T-helper 9 cell (primary cell): Measurements from ENCODE around the gene FMN1.

Experiments
- DNase-seq: peaks from one replicate; pipeline ENCODE4 v3.0.0-alpha.2; 2020

Gene FMN1

GRCh38 chr15:33154351-33155166 lies 40.0 kb downstream of the FMN1 start:
- DNase-seq: no peak

GRCh38 chr15:33153548-33153947 lies 41.0 kb downstream of the FMN1 start:
- no peak for DNase-seq

- DNase-seq: no peak
These were observed 41.9 kb downstream of the FMN1 start for GRCh38 chr15:33152502-33153109.

GRCh38 chr15:33150971-33151370 lies 43.5 kb downstream of the FMN1 start:
- no peak for DNase-seq

GRCh38 chr15:33150431-33150941 lies 44.0 kb downstream of the FMN1 start:
- DNase-seq: no peak

GRCh38 chr15:33149919-33150318 lies 44.6 kb downstream of the FMN1 start:
- no peak for DNase-seq

- DNase-seq: no peak
These were observed 46.3 kb downstream of the FMN1 start for GRCh38 chr15:33148129-33148751.

- no peak for DNase-seq
These were observed 48.5 kb downstream of the FMN1 start for GRCh38 chr15:33146051-33146450.

- DNase-seq: no peak
These were observed 49.1 kb downstream of the FMN1 start for GRCh38 chr15:33145447-33145846.

- no peak for DNase-seq
These were observed 51.8 kb downstream of the FMN1 start for GRCh38 chr15:33142708-33143107.

- DNase-seq: no peak
These were observed 56.5 kb downstream of the FMN1 start for GRCh38 chr15:33138000-33138399.

GRCh38 chr15:33137101-33137500 lies 57.4 kb downstream of the FMN1 start:
- no peak for DNase-seq

GRCh38 chr15:33136353-33136752 lies 58.2 kb downstream of the FMN1 start:
- no peak for DNase-seq

- no peak for DNase-seq
These were observed 59.1 kb downstream of the FMN1 start for GRCh38 chr15:33135355-33135781.

GRCh38 chr15:33132722-33133345 lies 61.7 kb downstream of the FMN1 start:
- no peak for DNase-seq

GRCh38 chr15:33132233-33132580 lies 62.3 kb downstream of the FMN1 start:
- DNase-seq: no peak

- DNase-seq: no peak
These were observed 62.8 kb downstream of the FMN1 start for GRCh38 chr15:33131552-33132232.

- DNase-seq: peak; percentile 27
These were observed 67.8 kb downstream of the FMN1 start for GRCh38 chr15:33126559-33127290.

GRCh38 chr15:33125894-33126537 lies 68.5 kb downstream of the FMN1 start:
- no peak for DNase-seq

GRCh38 chr15:33124811-33125210 lies 69.7 kb downstream of the FMN1 start:
- no peak for DNase-seq

GRCh38 chr15:33124279-33124678 lies 70.2 kb downstream of the FMN1 start:
- no peak for DNase-seq

GRCh38 chr15:33119865-33120264 lies 74.6 kb downstream of the FMN1 start:
- DNase-seq: no peak
